GM13977 (cell line): ENCODE results near the gene AMBRA1.

Experiments
- DNase-seq: peaks from one replicate; pipeline ENCODE4 v3.0.0; 2012; ENCODE audit warnings: low spot score
- in situ Hi-C: fragments of 300-500 bp; cut with MboI; formaldehyde crosslinking; loops from one replicate; pipeline ENCODE4 v1.12.0; 2022; ENCODE audit warnings: low sequenced_read_pairs, low pct_unique_long_range_greater_than_20kb, mixed read lengths, inconsistent platforms; ENCODE audit not compliant: unreplicated experiment
- TF ChIP-seq, protein P1 (sequence below): IDR thresholded peaks from 2 replicates; pipeline ENCODE4 v1.5.1; 2012; ENCODE audit warnings: mild to moderate bottlenecking, control low read depth; ENCODE audit not compliant: insufficient read depth; ENCODE audit errors: extremely low read depth, missing control alignments

The AMBRA1 gene

DNA sequence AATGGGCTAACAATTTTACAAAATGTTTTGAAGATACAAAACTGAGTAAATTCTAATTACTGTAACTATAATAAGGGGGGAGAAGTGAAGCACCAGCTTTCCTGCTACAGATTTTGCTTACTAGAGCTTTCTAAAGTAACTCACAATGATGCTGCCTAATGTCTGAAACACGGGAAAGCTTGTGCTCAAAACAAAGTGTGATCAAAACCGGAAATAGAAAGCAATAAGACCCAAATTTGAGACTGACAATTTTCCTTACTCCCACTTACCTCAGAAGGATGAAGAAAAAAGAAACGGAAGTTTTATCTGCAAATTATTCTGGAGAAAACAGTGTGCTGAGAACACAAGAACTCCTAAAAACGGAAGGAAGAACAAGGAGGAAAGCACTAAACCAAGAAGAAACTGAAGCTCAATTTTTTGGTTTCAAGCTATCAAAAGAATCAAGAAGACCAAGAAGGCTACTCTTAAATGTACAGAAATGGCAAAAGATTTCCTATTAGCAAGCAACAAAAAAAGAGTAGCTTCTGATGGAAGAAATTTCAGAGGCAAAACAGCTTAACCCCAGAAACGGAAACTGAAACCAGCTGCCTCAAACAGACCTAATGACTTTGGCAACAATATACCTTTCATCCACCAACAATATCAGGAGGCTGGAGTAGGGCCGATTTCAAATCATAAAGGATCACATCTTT is 33.4 kb downstream of the AMBRA1 start:
- in situ Hi-C loops, result no loop called here
- TF ChIP-seq, protein P1, sequence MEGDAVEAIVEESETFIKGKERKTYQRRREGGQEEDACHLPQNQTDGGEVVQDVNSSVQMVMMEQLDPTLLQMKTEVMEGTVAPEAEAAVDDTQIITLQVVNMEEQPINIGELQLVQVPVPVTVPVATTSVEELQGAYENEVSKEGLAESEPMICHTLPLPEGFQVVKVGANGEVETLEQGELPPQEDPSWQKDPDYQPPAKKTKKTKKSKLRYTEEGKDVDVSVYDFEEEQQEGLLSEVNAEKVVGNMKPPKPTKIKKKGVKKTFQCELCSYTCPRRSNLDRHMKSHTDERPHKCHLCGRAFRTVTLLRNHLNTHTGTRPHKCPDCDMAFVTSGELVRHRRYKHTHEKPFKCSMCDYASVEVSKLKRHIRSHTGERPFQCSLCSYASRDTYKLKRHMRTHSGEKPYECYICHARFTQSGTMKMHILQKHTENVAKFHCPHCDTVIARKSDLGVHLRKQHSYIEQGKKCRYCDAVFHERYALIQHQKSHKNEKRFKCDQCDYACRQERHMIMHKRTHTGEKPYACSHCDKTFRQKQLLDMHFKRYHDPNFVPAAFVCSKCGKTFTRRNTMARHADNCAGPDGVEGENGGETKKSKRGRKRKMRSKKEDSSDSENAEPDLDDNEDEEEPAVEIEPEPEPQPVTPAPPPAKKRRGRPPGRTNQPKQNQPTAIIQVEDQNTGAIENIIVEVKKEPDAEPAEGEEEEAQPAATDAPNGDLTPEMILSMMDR, result no peak
- peak; percentile 40 for DNase-seq

DNA sequence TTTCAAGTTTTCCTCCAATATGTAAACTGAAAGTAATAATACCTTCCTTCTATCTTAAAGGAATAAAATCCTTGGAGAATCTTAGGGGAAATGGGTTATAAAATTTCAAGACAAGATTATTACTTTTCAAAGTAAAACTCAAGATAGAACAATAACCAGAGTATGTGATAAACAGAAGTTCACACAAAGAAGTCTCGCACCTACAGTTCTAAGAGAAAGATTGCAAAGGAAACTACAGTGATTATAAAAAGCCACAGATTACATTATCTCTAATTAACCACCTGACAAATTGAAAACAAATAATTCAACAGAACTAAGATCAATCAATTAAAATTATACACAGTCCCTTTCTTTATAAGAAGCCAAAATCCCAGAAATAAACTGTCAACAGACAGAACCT is 34.0 kb downstream of the AMBRA1 start:
- no peak for DNase-seq
- TF ChIP-seq, protein P1, result no peak
- in situ Hi-C loops, result no loop called here

DNA sequence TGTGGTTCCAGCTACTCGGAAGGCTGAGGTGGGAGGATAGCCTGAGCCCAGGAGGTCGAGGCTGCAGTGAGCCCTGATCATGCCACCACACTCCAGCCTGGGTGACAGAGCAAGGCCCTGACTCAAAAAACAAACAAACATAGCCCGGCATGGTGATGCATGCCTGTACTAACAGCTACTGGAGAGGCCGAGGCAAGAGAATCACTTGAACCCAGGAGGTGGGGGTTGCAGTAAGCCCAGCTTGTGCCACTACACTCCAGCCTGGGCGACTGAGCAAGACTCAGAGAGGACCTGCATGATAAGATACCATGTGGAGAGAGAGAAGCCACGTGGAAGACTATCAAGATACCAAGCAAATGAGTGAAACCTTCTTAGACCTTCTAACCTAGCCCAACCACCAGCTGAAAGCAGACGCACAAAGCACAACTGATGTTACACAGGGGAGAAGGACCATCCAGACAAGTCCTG is 36.1 kb downstream of the AMBRA1 start:
- TF ChIP-seq, protein P1, result no peak
- in situ Hi-C loops, result no loop called here
- no peak for DNase-seq

DNA sequence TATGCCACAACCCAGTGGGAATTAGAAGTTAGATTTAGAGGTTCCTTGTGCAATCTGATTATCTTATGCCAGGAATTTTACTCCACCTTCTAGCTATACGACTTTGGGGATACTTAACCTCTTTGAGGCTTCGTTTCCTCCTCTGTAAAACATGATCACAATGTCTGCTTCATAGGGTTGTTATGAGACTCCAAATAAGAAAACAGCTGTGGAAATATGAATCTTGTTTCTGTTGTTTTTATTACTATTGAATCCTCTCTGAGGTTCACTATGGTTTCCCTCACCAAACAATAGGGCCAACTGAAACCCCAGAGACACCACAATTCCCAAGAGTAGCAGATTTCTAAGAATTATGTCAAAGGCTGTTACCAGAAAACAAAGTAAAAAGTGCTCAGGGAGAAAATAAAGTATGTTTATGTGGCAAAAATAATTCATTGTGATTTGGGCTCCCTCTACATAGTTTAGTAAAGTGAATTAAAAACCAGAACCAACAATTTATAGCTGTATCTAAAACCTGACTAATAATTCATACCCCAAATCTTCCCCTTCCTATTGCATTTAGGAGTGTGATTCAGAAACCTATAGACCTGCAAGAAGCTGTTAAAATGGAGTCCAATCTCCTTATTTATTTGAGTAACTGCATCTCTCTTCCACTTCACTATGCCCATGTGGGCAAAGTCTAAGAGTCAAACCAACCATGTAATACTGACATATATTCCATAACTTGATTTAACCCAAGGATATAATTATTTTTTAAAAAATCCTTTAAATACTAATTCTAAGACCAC is 38.4 kb downstream of the AMBRA1 start:
- in situ Hi-C loops, result no loop called here
- DNase-seq, result no peak
- TF ChIP-seq, protein P1, result no peak

DNA sequence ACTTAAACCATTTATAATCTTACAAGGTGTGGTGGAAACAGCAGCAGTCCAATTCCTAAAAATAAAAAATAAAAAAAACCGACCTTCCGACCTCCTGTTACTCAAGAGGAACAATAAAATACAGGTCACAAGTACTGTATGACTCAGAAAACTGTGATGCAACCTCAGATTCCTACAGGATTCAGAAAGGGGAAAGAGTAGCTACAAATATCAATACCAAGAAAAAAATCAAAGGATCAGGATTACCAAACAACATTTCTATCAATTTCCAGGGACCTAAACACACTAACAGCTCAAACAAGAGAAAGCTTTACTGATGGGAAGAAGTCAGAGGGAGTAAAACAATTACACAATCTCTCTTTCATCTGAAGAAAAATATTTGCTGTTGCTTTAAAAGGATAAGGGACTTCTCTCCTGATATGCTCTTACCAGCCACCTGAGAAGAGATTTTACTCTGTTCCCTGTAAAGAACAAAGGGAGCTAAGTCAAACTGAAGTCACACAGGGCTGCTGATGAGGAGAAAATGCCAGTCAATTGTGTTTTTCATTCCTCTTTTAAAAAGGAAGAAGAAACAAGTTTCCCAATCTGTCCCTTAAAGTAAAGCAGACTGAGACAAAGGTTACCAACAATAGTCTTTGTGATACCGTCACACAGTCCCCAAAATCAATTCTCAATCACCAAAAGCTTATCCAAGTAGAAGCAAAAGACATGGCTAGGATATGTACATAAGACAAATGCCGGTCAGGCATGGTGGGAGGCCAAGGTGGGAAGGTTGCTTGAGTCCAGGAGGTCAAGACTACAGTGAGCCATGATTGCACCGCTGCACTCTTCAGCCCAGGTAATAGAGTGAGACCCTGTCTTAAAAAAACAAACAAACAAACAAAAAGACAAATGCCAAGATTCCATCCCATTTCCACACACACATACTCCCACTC is 39.3 kb downstream of the AMBRA1 start:
- DNase-seq, result no peak
- TF ChIP-seq, protein P1, result no peak
- in situ Hi-C loops, result no loop called here

DNA sequence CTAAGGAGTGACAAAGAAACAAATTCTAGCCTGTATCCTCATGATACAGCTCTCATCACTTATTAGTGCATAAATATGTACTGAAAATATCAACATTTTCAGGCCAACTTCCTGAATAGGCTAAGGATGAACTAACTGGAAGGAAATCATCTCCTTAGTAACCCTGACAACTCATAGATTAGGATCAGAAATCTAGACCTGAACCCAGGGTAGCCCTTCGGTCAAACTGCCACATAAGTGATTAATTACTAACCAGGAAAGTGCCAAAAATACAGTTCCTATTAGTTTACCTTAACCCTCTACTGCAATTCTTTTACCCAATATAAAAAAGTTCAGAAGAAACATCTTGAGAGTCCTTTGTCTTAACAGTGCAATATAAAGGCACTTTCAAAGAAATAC is 40.0 kb downstream of the AMBRA1 start:
- in situ Hi-C loops, result no loop called here
- TF ChIP-seq, protein P1, result no peak
- no peak for DNase-seq
